Activated CD8-positive, alpha-beta memory T cell treated with anti-CD3 and anti-CD28 coated beads, Interleukin-2, amount 10 ng/mL, durations not matched to agents 7 days and 5 days (primary cell): Measurements from ENCODE around the gene PDHX. TPM values are rescaled to one million over a fixed set of nuclear protein-coding genes. Genes with fewer than 3 reads are reported as not detected.

ENCODE experiments used
- ATAC-seq: fragments of 150-1000 bp; cut with Tn5 transposase; one replicate; pipeline ENCODE4 v1.10.0; 2021; ENCODE audit warnings: moderate library complexity
- CTCF ChIA-PET: fragments of 350-600 bp; sonication (Branson Sonifier 250); formaldehyde crosslinking; loops from one replicate; lab custom pipeline; 2021; ENCODE audit warnings: antibody characterized with exemption; lab: Charles Lee
- DNase-seq: peaks from one replicate; pipeline ENCODE4 v3.0.0-alpha.2; 2020
- H3K27ac Mint-ChIP-seq: one replicate; pipeline ENCODE4 v1.8.0; 2021; ENCODE audit warnings: mild to moderate bottlenecking, mixed read lengths
- H3K27me3 Mint-ChIP-seq: one replicate; pipeline ENCODE4 v1.8.0; 2021; ENCODE audit warnings: mixed read lengths
- H3K36me3 Mint-ChIP-seq: one replicate; pipeline ENCODE4 v1.8.0; 2021; ENCODE audit warnings: mild to moderate bottlenecking, mixed read lengths
- H3K4me1 Mint-ChIP-seq: one replicate; pipeline ENCODE4 v1.8.0; 2021; ENCODE audit warnings: mixed read lengths
- H3K4me3 Mint-ChIP-seq: one replicate; pipeline ENCODE4 v1.8.0; 2021; ENCODE audit warnings: mild to moderate bottlenecking, moderate library complexity, mixed read lengths
- H3K9me3 Mint-ChIP-seq: one replicate; pipeline ENCODE4 v1.8.0; 2022; ENCODE audit warnings: low read depth, mixed read lengths
- total RNA-seq, 2 experiments: library from RNA; stranded (reverse); gene quantifications; one replicate each; pipeline ENCODE4 v1.2.3, GENCODE V29; 2021

The PDHX gene
- total RNA-seq, 2 experiments from 2014 or later: 27.9 to 34.0 TPM

DNA sequence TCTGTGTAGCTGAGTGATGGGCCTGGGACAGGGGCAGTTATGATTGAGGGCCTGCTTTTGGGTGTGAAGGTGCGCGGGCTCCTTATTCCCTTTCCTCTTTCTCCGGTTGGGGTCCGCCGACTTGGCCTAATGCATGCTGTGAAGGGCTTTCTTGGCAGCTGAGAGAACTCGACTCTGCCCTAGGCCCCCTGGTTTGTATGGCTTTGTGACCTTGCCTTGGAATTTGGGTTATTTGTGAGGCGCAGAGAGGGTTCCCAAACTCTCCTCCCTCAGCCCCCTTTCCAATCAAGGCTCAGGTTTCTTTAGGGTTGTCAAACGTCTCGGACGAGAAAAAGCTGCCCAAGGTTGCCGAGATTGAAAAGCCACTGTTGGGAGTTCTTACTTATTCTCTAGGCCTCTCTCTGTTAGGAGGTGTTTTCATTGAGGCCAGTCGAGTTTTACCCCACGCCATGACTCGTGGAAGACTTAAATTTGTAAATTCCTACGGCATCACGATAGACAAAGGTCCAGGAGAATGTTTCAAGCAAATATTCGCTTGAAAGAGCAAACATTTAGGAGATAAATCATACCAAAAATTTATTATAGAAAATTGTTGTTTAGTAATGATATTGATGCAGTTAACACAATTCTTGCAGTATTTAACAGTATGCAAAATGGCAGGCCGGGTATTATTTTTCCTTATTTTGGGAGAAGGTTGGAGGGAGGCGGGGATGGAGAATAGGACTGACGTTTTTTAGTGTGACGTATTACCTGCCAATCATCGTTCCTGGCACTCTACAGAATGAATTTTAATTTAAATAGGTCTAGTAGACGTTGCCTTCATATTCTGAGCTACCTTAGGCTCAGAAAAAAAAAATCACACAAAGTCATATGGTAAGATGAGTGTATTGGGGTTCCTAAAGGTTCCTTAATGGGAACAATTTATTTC is 689 bp downstream of the PDHX start:
- Mint-ChIP-seq H3K4me1 (peaks cover 27% of the 10 kb centered on the region), H3K27me3 (no peaks in the 10 kb centered on the region), H3K36me3 (peaks cover 14% of the 10 kb centered on the region), H3K4me3 (peak overlapping the region; percentile 83), H3K27ac (peak overlapping the region; percentile 84), H3K9me3 (peaks cover 5% of the 10 kb centered on the region)
- CTCF ChIA-PET: interaction anchor here (1.0 to 3.6 kb wide), 4 partner anchors 9 to 568 kb away, joined by 3 to 22 read pairs (median 4); no protein-coding TSS in a partner anchor
- DNase-seq (no peak), ATAC-seq (no peak)

DNA sequence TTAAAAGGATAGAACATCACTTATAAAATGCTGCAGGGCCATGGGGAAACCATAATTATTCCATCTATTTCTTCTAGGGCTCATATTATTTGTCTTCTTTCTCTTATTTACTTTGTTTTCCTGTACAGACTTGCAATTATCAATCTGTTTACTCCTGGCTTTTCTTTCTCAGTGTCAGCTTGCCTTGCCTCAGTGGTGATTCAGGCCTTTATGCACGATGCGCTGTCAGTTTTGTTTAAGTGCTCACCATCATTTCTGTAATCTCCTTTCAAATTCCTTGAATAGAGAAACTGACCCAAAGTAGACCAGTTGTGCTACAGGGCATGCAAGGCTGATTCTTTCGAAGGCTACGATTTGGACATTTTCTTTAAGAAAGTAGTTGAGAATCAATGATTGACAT is 4.7 kb downstream of the PDHX start:
- DNase-seq (no peak), ATAC-seq (no peak)
- CTCF ChIA-PET: interaction anchor here (1.3 kb wide), 1 partner anchor 488 kb away, joined by 3 read pairs; no protein-coding TSS in a partner anchor
- H3K4me3 Mint-ChIP-seq: no peak overlapping the region
- no peaks in the 10 kb centered on the region for H3K9me3 Mint-ChIP-seq
- H3K36me3 Mint-ChIP-seq: peaks cover 1% of the 10 kb centered on the region
- peaks cover 19% of the 10 kb centered on the region for H3K4me1 Mint-ChIP-seq
- no peaks in the 10 kb centered on the region for H3K27me3 Mint-ChIP-seq
- H3K27ac Mint-ChIP-seq: no peak overlapping the region

DNA sequence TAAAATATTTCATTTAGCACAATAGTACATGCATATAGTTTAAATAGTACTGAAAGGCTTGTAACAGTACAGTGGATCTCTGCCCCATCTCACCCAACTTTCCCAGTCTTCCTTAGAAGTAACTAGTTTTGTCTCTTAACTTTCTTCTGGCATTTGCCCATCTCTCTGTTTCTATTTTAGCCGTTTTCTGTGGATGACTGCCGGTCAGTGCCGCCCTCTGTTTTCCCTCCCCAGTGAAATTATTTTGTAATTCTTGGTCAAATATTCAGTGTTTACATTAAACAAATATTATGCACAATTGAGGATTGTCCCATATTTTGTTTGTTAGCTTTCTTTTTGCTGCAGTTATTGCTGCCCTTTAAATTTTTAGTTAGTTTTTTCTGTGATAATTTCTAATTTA is 8.3 kb downstream of the PDHX start:
- H3K9me3 Mint-ChIP-seq: no peaks in the 10 kb centered on the region
- peaks cover 1% of the 10 kb centered on the region for H3K36me3 Mint-ChIP-seq
- H3K27ac Mint-ChIP-seq: no peak overlapping the region
- no peak overlapping the region for H3K4me3 Mint-ChIP-seq
- peaks cover 8% of the 10 kb centered on the region for H3K4me1 Mint-ChIP-seq
- CTCF ChIA-PET: interaction anchor here (0.6 to 6.3 kb wide), 10 partner anchors 8 to 560 kb away, joined by 3 to 73 read pairs (median 6); partner anchors contain the start of genes APIP and PDHX
- ATAC-seq: no peak
- no peaks in the 10 kb centered on the region for H3K27me3 Mint-ChIP-seq
- no peak for DNase-seq

DNA sequence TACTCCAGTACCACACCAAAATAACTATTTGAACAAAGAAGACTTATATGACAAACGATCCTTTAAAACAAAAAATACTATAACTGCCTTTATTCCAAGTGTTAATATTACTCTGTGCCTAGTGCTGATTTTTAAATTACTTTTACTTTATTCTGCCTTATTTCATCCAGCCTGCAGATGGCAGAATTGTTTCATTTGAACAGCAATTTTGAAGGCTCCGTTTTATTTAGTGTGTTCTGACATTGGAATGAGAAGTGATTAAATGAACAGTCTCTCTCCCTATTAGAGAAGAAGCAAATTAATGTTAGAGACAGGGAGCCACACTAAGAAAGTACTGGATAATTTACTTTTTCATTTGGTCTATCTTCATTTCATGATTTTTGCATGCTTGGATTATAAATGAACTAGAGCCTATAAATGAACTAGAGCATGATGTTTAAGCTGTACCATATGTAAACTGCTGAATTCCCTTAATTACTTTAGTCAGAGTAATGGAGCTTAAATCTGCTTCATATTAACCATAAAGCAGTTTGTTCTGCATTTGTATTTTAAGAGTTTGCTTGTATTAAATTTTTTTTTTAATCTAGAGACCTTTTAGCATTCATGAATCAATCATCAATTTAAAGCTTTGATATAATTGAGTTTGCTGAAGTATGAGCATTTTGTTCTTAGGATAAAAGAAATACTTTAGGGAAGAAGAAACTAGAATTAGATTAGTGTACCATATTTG is 9.8 kb downstream of the PDHX start:
- CTCF ChIA-PET: interaction anchor here (0.7 to 6.3 kb wide), 19 partner anchors 9 to 472 kb away, joined by 3 to 73 read pairs (median 4); partner anchors contain the start of genes APIP and PDHX
- no peak overlapping the region for H3K4me3 Mint-ChIP-seq

DNA sequence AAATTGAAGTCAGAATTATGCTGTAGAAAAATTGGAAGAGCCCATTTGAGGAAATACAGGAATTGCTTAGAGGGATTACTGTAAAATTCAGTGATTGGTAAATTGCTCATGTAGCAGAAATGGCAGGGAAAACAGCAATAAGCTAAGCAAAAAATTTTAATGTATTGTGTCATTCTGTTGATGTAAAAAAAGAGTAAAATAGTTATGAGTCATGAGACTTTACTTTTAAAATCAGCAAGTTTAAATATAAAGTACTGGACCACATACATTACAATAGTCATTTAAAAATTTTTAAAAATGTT is 10.4 kb downstream of the PDHX start:
- H3K4me3 Mint-ChIP-seq: no peak overlapping the region
- H3K36me3 Mint-ChIP-seq: peaks cover 1% of the 10 kb centered on the region
- peaks cover 11% of the 10 kb centered on the region for H3K4me1 Mint-ChIP-seq
- CTCF ChIA-PET: interaction anchor here (0.7 to 6.3 kb wide), 17 partner anchors 10 to 472 kb away, joined by 3 to 73 read pairs (median 4); partner anchors contain the start of genes APIP and PDHX
- H3K27ac Mint-ChIP-seq: no peak overlapping the region
- ATAC-seq (no peak), DNase-seq (no peak)
- no peaks in the 10 kb centered on the region for H3K27me3 Mint-ChIP-seq
- H3K9me3 Mint-ChIP-seq: no peaks in the 10 kb centered on the region

More for the DNA sequence above, 9.8 kb downstream of the PDHX start:
- DNase-seq (no peak), ATAC-seq (peak; percentile 30)
- Mint-ChIP-seq H3K36me3 (peaks cover 1% of the 10 kb centered on the region), H3K27me3 (no peaks in the 10 kb centered on the region), H3K27ac (no peak overlapping the region), H3K4me1 (peaks cover 11% of the 10 kb centered on the region), H3K9me3 (no peaks in the 10 kb centered on the region)

DNA sequence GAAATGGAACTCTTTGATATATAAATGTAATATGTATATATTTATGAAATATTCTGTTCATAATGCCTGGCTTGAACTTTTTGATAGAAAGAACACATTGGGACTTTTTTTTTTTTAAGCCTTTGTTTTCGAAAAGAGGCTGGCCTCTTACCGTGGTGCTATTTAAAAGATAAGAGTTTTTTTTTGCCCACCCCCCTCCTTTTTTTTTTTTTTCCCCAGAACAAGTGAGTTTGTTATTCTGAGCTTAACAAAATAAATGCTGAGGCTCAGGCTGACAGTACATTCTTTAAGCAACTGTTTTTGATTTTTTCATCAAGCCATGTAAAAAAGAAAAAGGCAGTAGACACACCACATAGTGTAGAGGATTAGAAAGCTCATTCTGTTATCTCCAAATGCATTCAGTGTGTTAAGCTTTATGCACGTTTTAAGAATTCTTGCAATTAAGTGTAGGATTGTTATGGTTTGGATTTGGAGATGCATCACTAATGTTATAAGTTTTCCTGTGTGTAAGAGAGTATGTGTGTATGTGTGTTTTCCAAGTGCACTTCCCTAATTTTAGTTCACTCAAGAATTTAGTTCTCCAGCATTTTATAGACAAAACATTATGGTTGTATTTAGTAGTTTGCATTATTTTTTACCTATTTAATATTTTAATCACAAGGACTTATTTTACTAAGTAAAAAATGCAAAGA is 12.0 kb downstream of the PDHX start:
- peaks cover 3% of the 10 kb centered on the region for H3K36me3 Mint-ChIP-seq
- no peaks in the 10 kb centered on the region for H3K27me3 Mint-ChIP-seq
- DNase-seq (no peak), ATAC-seq (no peak)
- H3K4me1 Mint-ChIP-seq: peaks cover 11% of the 10 kb centered on the region
- H3K9me3 Mint-ChIP-seq: no peaks in the 10 kb centered on the region
- no peak overlapping the region for H3K27ac Mint-ChIP-seq
- CTCF ChIA-PET: interaction anchor here (0.6 to 6.3 kb wide), 4 partner anchors 44 to 1295 kb away, joined by 3 to 73 read pairs (median 3); no protein-coding TSS in a partner anchor
- no peak overlapping the region for H3K4me3 Mint-ChIP-seq

DNA sequence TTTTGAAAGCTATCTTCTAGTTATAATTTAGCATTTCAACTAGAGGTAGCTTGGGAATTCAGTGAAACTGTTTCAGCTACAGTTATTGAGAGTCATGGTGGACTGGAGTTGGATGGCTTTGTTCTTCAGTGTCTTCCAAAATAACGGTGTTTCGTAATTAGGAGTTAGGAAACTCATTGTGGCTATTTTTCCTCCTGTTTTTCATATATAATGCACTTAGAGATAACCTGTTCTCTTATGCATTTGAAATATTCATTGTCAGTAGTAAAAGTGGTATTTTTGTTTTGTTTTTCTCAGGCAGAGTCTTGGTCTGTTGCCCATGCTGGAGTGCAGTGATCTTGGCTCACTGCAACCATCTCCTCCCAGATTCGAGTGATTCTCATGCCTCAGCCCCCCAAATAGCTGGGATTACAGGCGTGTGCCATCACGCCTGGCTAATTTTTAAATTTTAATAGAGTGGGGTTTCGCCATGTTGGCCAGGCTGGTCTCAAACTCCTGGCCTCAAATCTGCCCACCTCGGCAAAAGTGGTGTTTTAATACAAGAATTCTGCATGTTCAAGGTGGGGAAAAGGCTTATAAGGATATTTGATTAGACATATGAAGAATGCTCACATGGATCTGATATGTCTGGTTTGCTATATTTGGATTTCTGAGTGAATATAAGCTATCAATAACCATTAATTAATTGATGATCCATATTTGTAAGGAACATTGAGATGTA is 12.7 kb downstream of the PDHX start:
- H3K27ac Mint-ChIP-seq: no peak overlapping the region
- H3K4me3 Mint-ChIP-seq: no peak overlapping the region
- H3K36me3 Mint-ChIP-seq: peaks cover 5% of the 10 kb centered on the region
- DNase-seq (no peak), ATAC-seq (no peak)
- peaks cover 11% of the 10 kb centered on the region for H3K4me1 Mint-ChIP-seq
- no peaks in the 10 kb centered on the region for H3K9me3 Mint-ChIP-seq
- H3K27me3 Mint-ChIP-seq: no peaks in the 10 kb centered on the region
- CTCF ChIA-PET: interaction anchor here (0.6 to 6.3 kb wide), 4 partner anchors 43 to 1295 kb away, joined by 3 to 73 read pairs (median 3); no protein-coding TSS in a partner anchor

DNA sequence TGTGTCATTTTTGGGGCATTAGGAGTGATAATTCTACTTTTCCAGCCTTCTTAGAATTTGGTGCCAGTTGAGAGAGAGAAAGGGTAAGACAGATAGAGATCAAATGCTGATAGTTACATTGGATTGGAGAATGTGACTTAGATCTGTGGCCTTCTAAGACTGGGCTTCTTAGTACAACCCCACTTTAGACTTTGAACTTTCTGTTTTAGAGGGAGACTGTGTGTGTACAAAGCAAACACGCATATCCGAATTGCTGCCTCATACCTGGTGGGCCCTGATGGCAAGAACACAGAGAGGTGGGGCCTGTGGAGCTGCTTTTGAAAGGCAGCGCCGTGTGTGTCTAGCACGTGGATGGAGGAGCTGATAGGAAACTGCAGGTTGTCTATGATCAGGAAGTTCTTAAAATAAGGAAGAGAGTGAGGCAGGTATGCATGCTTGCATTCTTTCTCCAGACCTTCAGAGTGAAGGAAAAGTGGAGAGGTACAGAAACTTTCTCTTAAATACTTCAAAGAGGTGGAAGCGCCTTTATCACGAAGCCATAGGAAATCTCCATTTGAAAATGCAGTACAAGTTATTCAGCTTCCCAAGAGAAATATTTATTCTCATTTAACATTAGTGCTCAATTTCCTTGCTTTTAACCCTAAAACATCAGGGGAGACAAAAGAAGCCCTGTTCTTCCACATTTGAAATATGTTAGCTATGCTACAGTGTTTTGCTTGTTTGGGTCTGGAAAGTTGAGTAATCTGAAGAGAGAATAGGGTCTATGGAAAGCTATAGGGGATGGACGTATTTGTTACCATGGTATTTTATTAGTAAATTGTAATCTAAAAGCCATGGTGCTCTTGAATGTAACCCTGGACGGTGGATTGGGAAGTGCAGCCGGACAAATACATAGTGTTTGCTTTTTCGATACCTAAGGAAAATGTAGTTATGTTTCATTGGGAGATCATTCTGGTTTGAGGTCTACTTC is 13.7 kb downstream of the PDHX start:
- no peak overlapping the region for H3K27ac Mint-ChIP-seq

DNA sequence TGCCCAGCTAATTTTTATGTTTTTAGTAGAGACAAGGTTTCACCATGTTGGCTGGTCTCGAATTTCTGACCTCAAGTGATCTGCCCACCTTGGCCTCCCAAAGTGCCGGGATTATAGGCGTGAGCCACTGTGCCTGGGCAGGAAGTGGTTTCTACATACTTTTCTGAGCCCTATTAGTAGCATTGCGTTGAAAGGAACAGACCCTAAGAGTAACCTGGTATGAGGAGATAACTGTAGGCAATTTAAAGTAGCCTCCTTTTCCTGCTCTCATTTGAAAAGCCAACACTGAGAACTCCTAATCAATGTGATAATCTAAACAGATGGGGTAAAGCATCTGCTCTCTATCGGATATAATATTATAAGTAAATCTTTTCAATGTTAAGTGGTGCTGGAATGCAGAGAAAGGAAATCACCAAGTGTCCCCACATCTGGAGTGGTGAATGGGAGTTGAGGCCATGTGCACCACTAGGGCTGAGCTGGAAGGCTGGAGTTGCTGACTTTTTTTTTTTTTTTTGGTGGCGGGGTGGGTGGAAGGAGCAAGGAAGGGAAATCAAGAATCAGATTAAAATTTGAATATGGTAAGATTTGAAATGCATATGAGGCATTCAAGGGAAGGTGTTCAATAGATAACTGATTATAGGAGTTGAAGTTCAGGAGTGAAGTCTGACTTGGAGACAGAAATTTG is 20.7 kb downstream of the PDHX start:
- Mint-ChIP-seq H3K36me3 (peaks cover 27% of the 10 kb centered on the region), H3K4me1 (peaks cover 17% of the 10 kb centered on the region), H3K4me3 (no peak overlapping the region), H3K27ac (peak overlapping the region; percentile 13), H3K27me3 (no peaks in the 10 kb centered on the region), H3K9me3 (no peaks in the 10 kb centered on the region)
- ATAC-seq (no peak), DNase-seq (no peak)
- CTCF ChIA-PET: interaction anchor here (0.6 kb wide), 1 partner anchor 207 kb away, joined by 3 read pairs; no protein-coding TSS in a partner anchor

More for the DNA sequence above, 13.7 kb downstream of the PDHX start:
- peaks cover 11% of the 10 kb centered on the region for H3K4me1 Mint-ChIP-seq
- H3K27me3 Mint-ChIP-seq: no peaks in the 10 kb centered on the region
- CTCF ChIA-PET: interaction anchor here (0.5 to 6.3 kb wide), 2 partner anchors 15 to 460 kb away, joined by 3 to 73 read pairs; no protein-coding TSS in a partner anchor
- no peak for ATAC-seq
- H3K4me3 Mint-ChIP-seq: no peak overlapping the region
- H3K36me3 Mint-ChIP-seq: peaks cover 9% of the 10 kb centered on the region
- H3K9me3 Mint-ChIP-seq: no peaks in the 10 kb centered on the region
- DNase-seq: no peak

DNA sequence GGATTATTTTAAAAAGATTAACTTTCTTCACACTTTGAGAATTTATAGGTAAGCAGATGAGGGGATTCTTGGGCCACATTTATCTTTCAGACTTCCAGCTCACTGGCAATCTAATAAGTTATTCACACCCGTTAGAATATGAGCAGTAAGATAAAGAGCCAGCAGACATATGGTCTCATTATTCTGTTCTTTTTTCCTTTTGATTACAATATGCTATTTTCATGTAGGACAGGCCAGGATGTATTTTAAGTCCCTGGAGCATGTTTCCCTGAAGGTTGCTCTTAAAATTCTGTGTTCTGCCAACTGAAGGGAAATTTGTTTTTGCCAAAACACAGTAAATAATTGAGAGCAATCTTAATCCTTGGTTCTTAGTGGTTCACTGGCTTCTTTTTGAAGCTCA is 22.2 kb downstream of the PDHX start:
- H3K27me3 Mint-ChIP-seq: no peaks in the 10 kb centered on the region
- CTCF ChIA-PET: interaction anchor here (0.7 kb wide), 1 partner anchor 225 kb away, joined by 3 read pairs; no protein-coding TSS in a partner anchor

More for the DNA sequence above, 22.2 kb downstream of the PDHX start:
- peaks cover 17% of the 10 kb centered on the region for H3K4me1 Mint-ChIP-seq
- no peak for ATAC-seq
- no peak overlapping the region for H3K27ac Mint-ChIP-seq
- H3K36me3 Mint-ChIP-seq: peaks cover 27% of the 10 kb centered on the region
- no peak overlapping the region for H3K4me3 Mint-ChIP-seq
- DNase-seq: no peak
- no peaks in the 10 kb centered on the region for H3K9me3 Mint-ChIP-seq
